Right atrium auricular region (tissue), 2 donors: ENCODE measurements around the gene RPS27L. TPM values are rescaled to one million over a fixed set of nuclear protein-coding genes. Genes with fewer than 3 reads are reported as not detected.

Experiments
- DNase-seq: peaks from one replicate; pipeline ENCODE4 v3.0.0-alpha.2; 2019; ENCODE audit warnings: low spot score
- H3K27ac ChIP-seq, 2 donors: fragments of 200-600 bp; sonication (generic); 1 replicate in 1 of 2; 2 replicates in 1 of 2; pipeline ENCODE4 v1.5.1; 2016 to 2019
- H3K27me3 ChIP-seq, 2 donors: fragments of 200-600 bp; sonication (generic); one replicate each; pipeline versions ENCODE4 v1.5.1 to v1.6.0; 2017 to 2019
- H3K36me3 ChIP-seq: fragments of 200-600 bp; sonication (generic); one replicate; pipeline ENCODE4 v1.5.1; 2016
- H3K4me1 ChIP-seq, 2 donors: fragments of 200-600 bp; sonication (generic); one replicate each; pipeline versions ENCODE4 v1.5.1 to v1.6.0; 2017 to 2019
- H3K4me3 ChIP-seq, 2 donors: fragments of 200-600 bp; sonication (generic); 1 replicate in 1 of 2; 2 replicates in 1 of 2; pipeline ENCODE4 v1.5.1; 2017 to 2019; ENCODE audit warnings: mild to moderate bottlenecking in 1 of 2, moderate library complexity in 1 of 2
- H3K9me3 ChIP-seq, 2 donors: fragments of 200-600 bp; sonication (generic); one replicate each; pipeline ENCODE4 v1.5.1; 2019
- CTCF ChIP-seq, 2 donors: fragments of 200-600 bp; sonication (generic); IDR thresholded peaks; one replicate each; pipeline ENCODE4 v1.5.1; 2019; ENCODE audit warnings: antibody characterized with exemption in 2 of 2
- total RNA-seq, 2 donors: library from RNA; depleted of rRNA; stranded (reverse); fragments of >200 nt; gene quantifications; one replicate each; pipeline ENCODE4 v1.1.0, GENCODE V29; 2016

The RPS27L gene
- total RNA-seq, 2 donors from 2014 or later: 74.7 to 76.4 TPM

GRCh38 chr15:63145426-63145825 lies 11.9 kb downstream of the RPS27L start:
- Histone ChIP-seq H3K4me3 (no peak overlapping the region), H3K36me3 (peaks cover 17% of the 10 kb centered on the region), H3K27ac (no peak overlapping the region), H3K27me3 (no peaks in the 10 kb centered on the region), H3K4me1 (no peaks in the 10 kb centered on the region), H3K9me3 (no peaks in the 10 kb centered on the region)
- TF ChIP-seq CTCF (IDR thresholded peaks at IDR 0.05): no peak
- DNase-seq: no peak

- no peak overlapping the region for H3K27ac ChIP-seq
- DNase-seq: no peak
- H3K36me3 ChIP-seq: peaks cover 6% of the 10 kb centered on the region
- H3K27me3 ChIP-seq: no peaks in the 10 kb centered on the region
- no peak for TF ChIP-seq CTCF (IDR thresholded peaks at IDR 0.05)
- H3K9me3 ChIP-seq: no peaks in the 10 kb centered on the region
- no peak overlapping the region for H3K4me3 ChIP-seq
- H3K4me1 ChIP-seq: no peaks in the 10 kb centered on the region
Measured at GRCh38 chr15:63140936-63141335, 16.3 kb downstream of the RPS27L start.

GRCh38 chr15:63136742-63137141 lies 20.5 kb downstream of the RPS27L start:
- Histone ChIP-seq H3K9me3 (no peaks in the 10 kb centered on the region), H3K36me3 (peaks cover 6% of the 10 kb centered on the region), H3K27ac (no peak overlapping the region), H3K4me1 (peaks cover 0 to 6% of the 10 kb centered on the region in 2 donors), H3K4me3 (no peak overlapping the region), H3K27me3 (no peaks in the 10 kb centered on the region)
- DNase-seq: no peak
- TF ChIP-seq CTCF (IDR thresholded peaks at IDR 0.05): no peak

- no peaks in the 10 kb centered on the region for H3K36me3 ChIP-seq
- no peak for TF ChIP-seq CTCF (IDR thresholded peaks at IDR 0.05)
- no peak overlapping the region for H3K4me3 ChIP-seq
- H3K27ac ChIP-seq: no peak overlapping the region
- DNase-seq: no peak
- peaks cover 0 to 6% of the 10 kb centered on the region in 2 donors for H3K4me1 ChIP-seq
- H3K27me3 ChIP-seq: no peaks in the 10 kb centered on the region
- no peaks in the 10 kb centered on the region for H3K9me3 ChIP-seq
Measured at GRCh38 chr15:63135804-63136203, 21.5 kb downstream of the RPS27L start.

GRCh38 chr15:63135281-63135680 lies 22.0 kb downstream of the RPS27L start:
- Histone ChIP-seq H3K4me1 (peaks cover 0 to 6% of the 10 kb centered on the region in 2 donors), H3K9me3 (no peaks in the 10 kb centered on the region), H3K27me3 (no peaks in the 10 kb centered on the region), H3K4me3 (no peak overlapping the region), H3K27ac (no peak overlapping the region), H3K36me3 (no peaks in the 10 kb centered on the region)
- no peak for DNase-seq
- no peak for TF ChIP-seq CTCF (IDR thresholded peaks at IDR 0.05)

GRCh38 chr15:63134245-63134985 lies 22.9 kb downstream of the RPS27L start:
- H3K9me3 ChIP-seq: no peaks in the 10 kb centered on the region
- H3K4me3 ChIP-seq: no peak overlapping the region
- H3K4me1 ChIP-seq: peaks cover 0 to 6% of the 10 kb centered on the region in 2 donors
- no peaks in the 10 kb centered on the region for H3K27me3 ChIP-seq
- no peaks in the 10 kb centered on the region for H3K36me3 ChIP-seq
- TF ChIP-seq CTCF (IDR thresholded peaks at IDR 0.05): no peak
- no peak overlapping the region for H3K27ac ChIP-seq
- no peak for DNase-seq
